HepG2 (cell line): ENCODE measurements around the gene SPRED2. TPM values are rescaled to one million over a fixed set of nuclear protein-coding genes. Genes with fewer than 3 reads are reported as not detected.

Experiments used
- FOXA1 ChIP-seq, 2 experiments: fragments of 450-650 bp in 1 of 2; sonication (generic) in 1 of 2; formaldehyde crosslinking in 1 of 2; IDR thresholded peaks; 2 replicates each; pipeline versions ENCODE4 v1.4.0 to v1.6.1; 2016 to 2020; ENCODE audit warnings: missing genetic modification reagents in 1 of 2
- HCFC1 ChIP-seq: fragments of 150-350 bp; IDR thresholded peaks from 2 replicates; pipeline ENCODE4 v1.6.1; 2014; ENCODE audit warnings: low read depth, low read length
- MTF2 ChIP-seq: sonication (generic); formaldehyde crosslinking; IDR thresholded peaks from 2 replicates; pipeline ENCODE4 v1.5.0; 2020; ENCODE audit warnings: missing genetic modification reagents, borderline replicate concordance
- NR2F2 ChIP-seq: IDR thresholded peaks from 2 replicates; pipeline ENCODE4 v1.6.1; 2012; ENCODE audit warnings: low read depth, inconsistent platforms, borderline replicate concordance
- PBX2 ChIP-seq: IDR thresholded peaks from 2 replicates; pipeline ENCODE4 v1.6.1; 2016; ENCODE audit warnings: control low read depth
- SMC3 ChIP-seq: IDR thresholded peaks from 2 replicates; pipeline ENCODE4 v1.6.1; 2011; ENCODE audit warnings: low read length, improper control_type of control experiment
- SP140L ChIP-seq: sonication (generic); formaldehyde crosslinking; IDR thresholded peaks from 2 replicates; pipeline ENCODE4 v1.4.0; 2020; ENCODE audit warnings: missing genetic modification reagents, borderline replicate concordance
- SRSF4 ChIP-seq: fragments of 200-400 bp; formaldehyde crosslinking; IDR thresholded peaks from one replicate; pipeline ENCODE4 v1.6.1; 2018; ENCODE audit warnings: mild to moderate bottlenecking, low read depth, low read length, moderate library complexity; ENCODE audit not compliant: poor library complexity, severe bottlenecking
- TRIM22 ChIP-seq: fragments of 450-650 bp; IDR thresholded peaks from 2 replicates; pipeline ENCODE4 v1.6.1; 2017
- ZNF646 ChIP-seq: sonication (generic); formaldehyde crosslinking; IDR thresholded peaks from 2 replicates; pipeline ENCODE4 v1.9.0; 2021; ENCODE audit warnings: mild to moderate bottlenecking, missing genetic modification reagents
- ZNF781 ChIP-seq: sonication (generic); formaldehyde crosslinking; IDR thresholded peaks from 2 replicates; pipeline ENCODE4 v1.5.1; 2020; ENCODE audit warnings: borderline replicate concordance, mild to moderate bottlenecking, missing genetic modification reagents; ENCODE audit errors: not compliant biosample characterization
- ZNF891 ChIP-seq: sonication (generic); formaldehyde crosslinking; IDR thresholded peaks from 2 replicates; pipeline ENCODE4 v1.5.0; 2020; ENCODE audit warnings: mild to moderate bottlenecking, missing genetic modification reagents
- polyA plus RNA-seq, 8 experiments: library from polyadenylated mRNA; depleted of rRNA in 3 of 8; stranded (reverse) in 7 of 8; unstranded in 1 of 8; fragments of >200 nt; fragmentation: Illumina TruSeq in 4 of 8; extraction: Trizol in 4 of 8; gene quantifications; 2 replicates each; pipeline versions ENCODE4 v1.2.1 to v1.2.3, GENCODE V29; 2011 to 2016; ENCODE audit warnings: low read depth in 4 of 8, missing spikeins in 1 of 8, mixed read lengths in 1 of 8; ENCODE audit not compliant: insufficient read depth in 1 of 8
- total RNA-seq, 5 experiments: library from RNA; depleted of rRNA; stranded (reverse); fragments of >200 nt; fragmentation: Illumina TruSeq; extraction: Trizol; gene quantifications; 2 replicates each; pipeline ENCODE4 v1.2.3, GENCODE V29; 2016; ENCODE audit warnings: low read depth in 1 of 5
- TF ChIP-seq, protein P1 (sequence below): sonication (generic); formaldehyde crosslinking; IDR thresholded peaks from 2 replicates; pipeline ENCODE4 v1.5.0; 2020; ENCODE audit warnings: mild to moderate bottlenecking, missing genetic modification reagents, borderline replicate concordance
- TF ChIP-seq, protein P2 (sequence below): sonication (generic); formaldehyde crosslinking; IDR thresholded peaks from 2 replicates; pipeline ENCODE4 v1.4.0; 2020; ENCODE audit warnings: missing genetic modification reagents, low read depth, mild to moderate bottlenecking, borderline replicate concordance

Gene SPRED2
- total and polyA plus RNA-seq, 2 of the 13 experiments (the other 11 are each of a cell fraction or from before 2014, with no cell fraction given), result 13.0 to 37.0 TPM

DNA sequence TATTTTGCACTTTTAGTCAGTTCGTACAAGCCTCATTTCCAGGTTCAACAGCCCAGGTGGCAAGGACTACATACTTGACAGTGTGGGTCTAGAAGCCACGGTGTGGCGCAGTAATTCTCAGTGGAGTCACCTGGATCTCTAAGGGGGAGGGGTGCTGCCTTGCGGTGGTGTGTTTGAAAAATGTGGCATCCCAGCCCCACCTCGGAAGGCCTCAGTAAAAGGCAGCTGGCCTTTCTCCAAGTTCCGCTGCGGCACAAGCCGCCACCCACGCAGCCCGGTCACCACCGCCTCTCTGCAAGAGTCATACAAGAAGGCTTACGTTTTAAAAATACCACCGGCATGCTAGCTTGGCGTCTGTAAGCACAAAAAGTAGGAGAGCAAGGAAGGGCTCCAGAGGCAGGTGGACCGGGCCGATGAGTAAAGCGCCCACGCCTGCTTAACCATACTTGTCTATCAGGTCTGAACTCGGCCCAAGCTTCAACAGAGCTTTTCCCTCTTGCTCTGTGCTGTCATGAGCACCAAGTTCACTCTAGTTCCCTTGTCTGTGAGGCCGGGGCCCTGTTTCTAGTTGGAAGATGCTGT, 49.5 kb downstream of the SPRED2 start (continued):
- TF ChIP-seq ZNF646 (no peak), SRSF4 (no peak), SP140L (no peak), ZNF891 (CRISPR knock-in tag) (peak; percentile 50; the same call in 1 of the 2 replicates), FOXA1 (IDR thresholded peaks at IDR 0.05) (no peak), FOXA1 (CRISPR knock-in tag; IDR thresholded peaks at IDR 0.05) (peak; percentile 21; the same call in 1 of the 2 replicates), SMC3 (peak; percentile 58; the same call in 1 of the 2 replicates), HCFC1 (no peak), PBX2 (CRISPR knock-in tag) (no peak), TRIM22 (no peak), ZNF781 (CRISPR knock-in tag) (peak; percentile 46), NR2F2 (no peak), MTF2 (CRISPR knock-in tag) (0 out of 2 replicates have a peak, but pooled peaks have one; percentile 0)
- TF ChIP-seq, protein P1, sequence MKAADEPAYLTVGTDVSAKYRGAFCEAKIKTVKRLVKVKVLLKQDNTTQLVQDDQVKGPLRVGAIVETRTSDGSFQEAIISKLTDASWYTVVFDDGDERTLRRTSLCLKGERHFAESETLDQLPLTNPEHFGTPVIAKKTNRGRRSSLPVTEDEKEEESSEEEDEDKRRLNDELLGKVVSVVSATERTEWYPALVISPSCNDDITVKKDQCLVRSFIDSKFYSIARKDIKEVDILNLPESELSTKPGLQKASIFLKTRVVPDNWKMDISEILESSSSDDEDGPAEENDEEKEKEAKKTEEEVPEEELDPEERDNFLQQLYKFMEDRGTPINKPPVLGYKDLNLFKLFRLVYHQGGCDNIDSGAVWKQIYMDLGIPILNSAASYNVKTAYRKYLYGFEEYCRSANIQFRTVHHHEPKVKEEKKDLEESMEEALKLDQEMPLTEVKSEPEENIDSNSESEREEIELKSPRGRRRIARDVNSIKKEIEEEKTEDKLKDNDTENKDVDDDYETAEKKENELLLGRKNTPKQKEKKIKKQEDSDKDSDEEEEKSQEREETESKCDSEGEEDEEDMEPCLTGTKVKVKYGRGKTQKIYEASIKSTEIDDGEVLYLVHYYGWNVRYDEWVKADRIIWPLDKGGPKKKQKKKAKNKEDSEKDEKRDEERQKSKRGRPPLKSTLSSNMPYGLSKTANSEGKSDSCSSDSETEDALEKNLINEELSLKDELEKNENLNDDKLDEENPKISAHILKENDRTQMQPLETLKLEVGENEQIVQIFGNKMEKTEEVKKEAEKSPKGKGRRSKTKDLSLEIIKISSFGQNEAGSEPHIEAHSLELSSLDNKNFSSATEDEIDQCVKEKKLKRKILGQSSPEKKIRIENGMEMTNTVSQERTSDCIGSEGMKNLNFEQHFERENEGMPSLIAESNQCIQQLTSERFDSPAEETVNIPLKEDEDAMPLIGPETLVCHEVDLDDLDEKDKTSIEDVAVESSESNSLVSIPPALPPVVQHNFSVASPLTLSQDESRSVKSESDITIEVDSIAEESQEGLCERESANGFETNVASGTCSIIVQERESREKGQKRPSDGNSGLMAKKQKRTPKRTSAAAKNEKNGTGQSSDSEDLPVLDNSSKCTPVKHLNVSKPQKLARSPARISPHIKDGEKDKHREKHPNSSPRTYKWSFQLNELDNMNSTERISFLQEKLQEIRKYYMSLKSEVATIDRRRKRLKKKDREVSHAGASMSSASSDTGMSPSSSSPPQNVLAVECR (CRISPR knock-in tag), result peak; percentile 63; the same call in 1 of the 2 replicates
- TF ChIP-seq, protein P2, sequence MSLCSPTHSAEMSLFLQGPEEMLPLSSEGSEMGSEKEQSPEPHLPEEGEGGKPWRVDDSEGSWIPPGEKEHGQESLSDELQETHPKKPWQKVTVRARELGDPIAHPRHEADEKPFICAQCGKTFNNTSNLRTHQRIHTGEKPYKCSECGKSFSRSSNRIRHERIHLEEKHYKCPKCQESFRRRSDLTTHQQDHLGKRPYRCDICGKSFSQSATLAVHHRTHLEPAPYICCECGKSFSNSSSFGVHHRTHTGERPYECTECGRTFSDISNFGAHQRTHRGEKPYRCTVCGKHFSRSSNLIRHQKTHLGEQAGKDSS (CRISPR knock-in tag), result no peak; the same call in none of the 2 replicates
